HepG2 (cell line): ENCODE results near the gene PPP1CB. TPM values are rescaled to one million over a fixed set of nuclear protein-coding genes. Genes with fewer than 3 reads are reported as not detected.

Experiments used
- AKAP8 ChIP-seq: sonication (generic); formaldehyde crosslinking; IDR thresholded peaks from 2 replicates; pipeline ENCODE4 v1.5.1; 2020; ENCODE audit warnings: mild to moderate bottlenecking, missing genetic modification reagents
- CENPT ChIP-seq: sonication (generic); formaldehyde crosslinking; IDR thresholded peaks from 2 replicates; pipeline ENCODE4 v1.8.0; 2022; ENCODE audit warnings: low read depth, mild to moderate bottlenecking, moderate library complexity, missing genetic modification reagents
- CHD4 ChIP-seq: fragments of 200-600 bp; sonication (generic); IDR thresholded peaks from 2 replicates; pipeline ENCODE4 v1.7.0; 2017; ENCODE audit warnings: mild to moderate bottlenecking, low read length, borderline replicate concordance
- HDAC1 ChIP-seq: sonication (generic); formaldehyde crosslinking; IDR thresholded peaks from 2 replicates; pipeline ENCODE4 v1.5.1; 2020; ENCODE audit warnings: mild to moderate bottlenecking, missing genetic modification reagents
- HES4 ChIP-seq: sonication (generic); formaldehyde crosslinking; IDR thresholded peaks from 2 replicates; pipeline ENCODE4 v1.9.0; 2021; ENCODE audit warnings: mild to moderate bottlenecking, missing genetic modification reagents, borderline replicate concordance
- HMGA1 ChIP-seq: sonication (generic); formaldehyde crosslinking; conservative IDR thresholded peaks from 2 replicates; pipeline ENCODE4 v1.4.0; 2020; ENCODE audit warnings: missing genetic modification reagents
- ISL2 ChIP-seq: sonication (generic); formaldehyde crosslinking; IDR thresholded peaks from 2 replicates; pipeline ENCODE4 v1.5.0; 2020; ENCODE audit warnings: missing genetic modification reagents
- KDM5B ChIP-seq: sonication (generic); formaldehyde crosslinking; IDR thresholded peaks from 2 replicates; pipeline ENCODE4 v1.4.0; 2020; ENCODE audit warnings: missing genetic modification reagents, mild to moderate bottlenecking, borderline replicate concordance
- RAD21 ChIP-seq: fragments of 450-650 bp; formaldehyde crosslinking; IDR thresholded peaks from 2 replicates; pipeline ENCODE4 v1.5.0; 2020; ENCODE audit warnings: mild to moderate bottlenecking
- TBP ChIP-seq: sonication (generic); formaldehyde crosslinking; IDR thresholded peaks from 2 replicates; pipeline ENCODE4 v1.5.0; 2020; ENCODE audit warnings: missing genetic modification reagents
- TCF7 ChIP-seq: sonication (generic); IDR thresholded peaks from 2 replicates; pipeline ENCODE4 v1.6.1; 2016; ENCODE audit warnings: antibody characterized with exemption, low read depth
- U2AF1 ChIP-seq: fragments of 200-400 bp; formaldehyde crosslinking; optimal IDR thresholded peaks from 2 replicates; pipeline ENCODE3; 2017; ENCODE audit warnings: mild to moderate bottlenecking, low read depth, low read length
- ZFY ChIP-seq: sonication (generic); formaldehyde crosslinking; IDR thresholded peaks from 2 replicates; pipeline ENCODE4 v1.4.0; 2020; ENCODE audit warnings: missing genetic modification reagents
- ZNF432 ChIP-seq: sonication (generic); formaldehyde crosslinking; IDR thresholded peaks from 2 replicates; pipeline ENCODE4 v1.5.0; 2020; ENCODE audit warnings: missing genetic modification reagents, mild to moderate bottlenecking, borderline replicate concordance
- polyA plus RNA-seq, 8 experiments: library from polyadenylated mRNA; depleted of rRNA in 3 of 8; stranded (reverse) in 7 of 8; unstranded in 1 of 8; fragments of >200 nt; fragmentation: Illumina TruSeq in 4 of 8; extraction: Trizol in 4 of 8; gene quantifications; 2 replicates each; pipeline versions ENCODE4 v1.2.1 to v1.2.3, GENCODE V29; 2011 to 2016; ENCODE audit warnings: low read depth in 4 of 8, missing spikeins in 1 of 8, mixed read lengths in 1 of 8; ENCODE audit not compliant: insufficient read depth in 1 of 8
- total RNA-seq, 5 experiments: library from RNA; depleted of rRNA; stranded (reverse); fragments of >200 nt; fragmentation: Illumina TruSeq; extraction: Trizol; gene quantifications; 2 replicates each; pipeline ENCODE4 v1.2.3, GENCODE V29; 2016; ENCODE audit warnings: low read depth in 1 of 5
- TF ChIP-seq, protein P1 (sequence below): conservative IDR thresholded peaks from 2 replicates; pipeline ENCODE4 v1.6.1; 2018; ENCODE audit warnings: missing genetic modification reagents
- TF ChIP-seq, protein P2 (sequence below): fragments of 450-650 bp; IDR thresholded peaks from 2 replicates; pipeline ENCODE4 v1.6.1; 2016
- TF ChIP-seq, protein P3 (sequence below): sonication (generic); formaldehyde crosslinking; IDR thresholded peaks from 2 replicates; pipeline ENCODE4 v1.5.1; 2020; ENCODE audit warnings: missing genetic modification reagents, mild to moderate bottlenecking, borderline replicate concordance
- TF ChIP-seq, protein P4 (sequence below): sonication (generic); formaldehyde crosslinking; conservative IDR thresholded peaks from 2 replicates; pipeline ENCODE4 v1.8.0; 2022; ENCODE audit warnings: mild to moderate bottlenecking, moderate library complexity, missing genetic modification reagents
- TF ChIP-seq, protein P5 (sequence below): sonication (generic); formaldehyde crosslinking; IDR thresholded peaks from 2 replicates; pipeline ENCODE4 v1.5.0; 2020; ENCODE audit warnings: mild to moderate bottlenecking, missing genetic modification reagents, borderline replicate concordance
- TF ChIP-seq, protein P6 (sequence below): sonication (generic); formaldehyde crosslinking; IDR thresholded peaks from 2 replicates; pipeline ENCODE4 v1.4.0; 2020; ENCODE audit warnings: missing genetic modification reagents

The PPP1CB gene
- total and polyA plus RNA-seq, 2 of the 13 experiments (the other 11 are each of a cell fraction or from before 2014, with no cell fraction given): 46.9 to 109 TPM

DNA sequence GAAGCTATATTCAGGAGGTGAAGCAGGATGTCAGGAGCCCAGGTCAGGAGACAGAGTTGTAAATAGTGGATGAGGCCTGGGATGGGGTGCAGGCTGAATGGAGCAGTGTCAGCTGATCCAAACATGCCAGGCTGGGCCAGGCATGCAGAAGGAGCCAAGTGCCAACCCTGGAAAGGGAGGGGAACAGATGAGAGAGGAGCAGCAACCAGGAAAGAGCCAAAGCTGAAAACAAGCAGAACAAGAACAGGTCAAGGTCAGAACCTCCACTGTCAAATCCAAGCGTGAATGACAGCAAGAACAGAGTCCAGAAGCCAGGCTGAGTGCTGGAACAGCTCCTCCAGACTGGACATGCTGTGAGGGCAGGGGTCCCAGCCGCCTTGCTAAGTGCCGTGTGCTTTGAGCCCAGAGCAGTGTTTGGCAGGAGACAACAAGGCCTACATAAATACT, 49.2 kb upstream of the PPP1CB start (continued):
- TF ChIP-seq HDAC1 (CRISPR knock-in tag): no peak
- TF ChIP-seq, protein P1, sequence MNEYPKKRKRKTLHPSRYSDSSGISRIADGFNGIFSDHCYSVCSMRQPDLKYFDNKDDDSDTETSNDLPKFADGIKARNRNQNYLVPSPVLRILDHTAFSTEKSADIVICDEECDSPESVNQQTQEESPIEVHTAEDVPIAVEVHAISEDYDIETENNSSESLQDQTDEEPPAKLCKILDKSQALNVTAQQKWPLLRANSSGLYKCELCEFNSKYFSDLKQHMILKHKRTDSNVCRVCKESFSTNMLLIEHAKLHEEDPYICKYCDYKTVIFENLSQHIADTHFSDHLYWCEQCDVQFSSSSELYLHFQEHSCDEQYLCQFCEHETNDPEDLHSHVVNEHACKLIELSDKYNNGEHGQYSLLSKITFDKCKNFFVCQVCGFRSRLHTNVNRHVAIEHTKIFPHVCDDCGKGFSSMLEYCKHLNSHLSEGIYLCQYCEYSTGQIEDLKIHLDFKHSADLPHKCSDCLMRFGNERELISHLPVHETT (CRISPR knock-in tag): no peak
- no peak for TF ChIP-seq KDM5B
- TF ChIP-seq, protein P2, sequence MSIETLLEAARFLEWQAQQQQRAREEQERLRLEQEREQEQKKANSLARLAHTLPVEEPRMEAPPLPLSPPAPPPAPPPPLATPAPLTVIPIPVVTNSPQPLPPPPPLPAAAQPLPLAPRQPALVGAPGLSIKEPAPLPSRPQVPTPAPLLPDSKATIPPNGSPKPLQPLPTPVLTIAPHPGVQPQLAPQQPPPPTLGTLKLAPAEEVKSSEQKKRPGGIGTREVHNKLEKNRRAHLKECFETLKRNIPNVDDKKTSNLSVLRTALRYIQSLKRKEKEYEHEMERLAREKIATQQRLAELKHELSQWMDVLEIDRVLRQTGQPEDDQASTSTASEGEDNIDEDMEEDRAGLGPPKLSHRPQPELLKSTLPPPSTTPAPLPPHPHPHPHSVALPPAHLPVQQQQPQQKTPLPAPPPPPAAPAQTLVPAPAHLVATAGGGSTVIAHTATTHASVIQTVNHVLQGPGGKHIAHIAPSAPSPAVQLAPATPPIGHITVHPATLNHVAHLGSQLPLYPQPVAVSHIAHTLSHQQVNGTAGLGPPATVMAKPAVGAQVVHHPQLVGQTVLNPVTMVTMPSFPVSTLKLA: no peak
- TF ChIP-seq ZNF432: no peak
- TF ChIP-seq, protein P3, sequence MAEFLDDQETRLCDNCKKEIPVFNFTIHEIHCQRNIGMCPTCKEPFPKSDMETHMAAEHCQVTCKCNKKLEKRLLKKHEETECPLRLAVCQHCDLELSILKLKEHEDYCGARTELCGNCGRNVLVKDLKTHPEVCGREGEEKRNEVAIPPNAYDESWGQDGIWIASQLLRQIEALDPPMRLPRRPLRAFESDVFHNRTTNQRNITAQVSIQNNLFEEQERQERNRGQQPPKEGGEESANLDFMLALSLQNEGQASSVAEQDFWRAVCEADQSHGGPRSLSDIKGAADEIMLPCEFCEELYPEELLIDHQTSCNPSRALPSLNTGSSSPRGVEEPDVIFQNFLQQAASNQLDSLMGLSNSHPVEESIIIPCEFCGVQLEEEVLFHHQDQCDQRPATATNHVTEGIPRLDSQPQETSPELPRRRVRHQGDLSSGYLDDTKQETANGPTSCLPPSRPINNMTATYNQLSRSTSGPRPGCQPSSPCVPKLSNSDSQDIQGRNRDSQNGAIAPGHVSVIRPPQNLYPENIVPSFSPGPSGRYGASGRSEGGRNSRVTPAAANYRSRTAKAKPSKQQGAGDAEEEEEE (CRISPR knock-in tag): no peak
- TF ChIP-seq, protein P4, sequence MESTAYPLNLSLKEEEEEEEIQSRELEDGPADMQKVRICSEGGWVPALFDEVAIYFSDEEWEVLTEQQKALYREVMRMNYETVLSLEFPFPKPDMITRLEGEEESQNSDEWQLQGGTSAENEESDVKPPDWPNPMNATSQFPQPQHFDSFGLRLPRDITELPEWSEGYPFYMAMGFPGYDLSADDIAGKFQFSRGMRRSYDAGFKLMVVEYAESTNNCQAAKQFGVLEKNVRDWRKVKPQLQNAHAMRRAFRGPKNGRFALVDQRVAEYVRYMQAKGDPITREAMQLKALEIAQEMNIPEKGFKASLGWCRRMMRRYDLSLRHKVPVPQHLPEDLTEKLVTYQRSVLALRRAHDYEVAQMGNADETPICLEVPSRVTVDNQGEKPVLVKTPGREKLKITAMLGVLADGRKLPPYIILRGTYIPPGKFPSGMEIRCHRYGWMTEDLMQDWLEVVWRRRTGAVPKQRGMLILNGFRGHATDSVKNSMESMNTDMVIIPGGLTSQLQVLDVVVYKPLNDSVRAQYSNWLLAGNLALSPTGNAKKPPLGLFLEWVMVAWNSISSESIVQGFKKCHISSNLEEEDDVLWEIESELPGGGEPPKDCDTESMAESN (CRISPR knock-in tag): peak; percentile 55; the same call in 1 of the 2 replicates
- no peak for TF ChIP-seq U2AF1
- no peak for TF ChIP-seq RAD21 (CRISPR knock-in tag)
- no peak for TF ChIP-seq CHD4
- TF ChIP-seq TBP (CRISPR knock-in tag): no peak
- TF ChIP-seq, protein P5, sequence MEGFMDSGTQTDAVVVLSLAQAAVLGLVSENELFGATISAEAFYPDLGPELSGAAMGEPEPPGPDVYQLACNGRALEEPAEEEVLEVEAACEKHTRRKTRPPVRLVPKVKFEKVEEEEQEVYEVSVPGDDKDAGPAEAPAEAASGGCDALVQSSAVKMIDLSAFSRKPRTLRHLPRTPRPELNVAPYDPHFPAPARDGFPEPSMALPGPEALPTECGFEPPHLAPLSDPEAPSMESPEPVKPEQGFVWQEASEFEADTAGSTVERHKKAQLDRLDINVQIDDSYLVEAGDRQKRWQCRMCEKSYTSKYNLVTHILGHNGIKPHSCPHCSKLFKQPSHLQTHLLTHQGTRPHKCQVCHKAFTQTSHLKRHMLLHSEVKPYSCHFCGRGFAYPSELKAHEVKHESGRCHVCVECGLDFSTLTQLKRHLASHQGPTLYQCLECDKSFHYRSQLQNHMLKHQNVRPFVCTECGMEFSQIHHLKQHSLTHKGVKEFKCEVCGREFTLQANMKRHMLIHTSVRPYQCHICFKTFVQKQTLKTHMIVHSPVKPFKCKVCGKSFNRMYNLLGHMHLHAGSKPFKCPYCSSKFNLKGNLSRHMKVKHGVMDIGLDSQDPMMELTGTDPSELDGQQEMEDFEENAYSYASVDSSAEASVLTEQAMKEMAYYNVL (CRISPR knock-in tag): no peak
- TF ChIP-seq HMGA1 (CRISPR knock-in tag): no peak
- TF ChIP-seq, protein P6, sequence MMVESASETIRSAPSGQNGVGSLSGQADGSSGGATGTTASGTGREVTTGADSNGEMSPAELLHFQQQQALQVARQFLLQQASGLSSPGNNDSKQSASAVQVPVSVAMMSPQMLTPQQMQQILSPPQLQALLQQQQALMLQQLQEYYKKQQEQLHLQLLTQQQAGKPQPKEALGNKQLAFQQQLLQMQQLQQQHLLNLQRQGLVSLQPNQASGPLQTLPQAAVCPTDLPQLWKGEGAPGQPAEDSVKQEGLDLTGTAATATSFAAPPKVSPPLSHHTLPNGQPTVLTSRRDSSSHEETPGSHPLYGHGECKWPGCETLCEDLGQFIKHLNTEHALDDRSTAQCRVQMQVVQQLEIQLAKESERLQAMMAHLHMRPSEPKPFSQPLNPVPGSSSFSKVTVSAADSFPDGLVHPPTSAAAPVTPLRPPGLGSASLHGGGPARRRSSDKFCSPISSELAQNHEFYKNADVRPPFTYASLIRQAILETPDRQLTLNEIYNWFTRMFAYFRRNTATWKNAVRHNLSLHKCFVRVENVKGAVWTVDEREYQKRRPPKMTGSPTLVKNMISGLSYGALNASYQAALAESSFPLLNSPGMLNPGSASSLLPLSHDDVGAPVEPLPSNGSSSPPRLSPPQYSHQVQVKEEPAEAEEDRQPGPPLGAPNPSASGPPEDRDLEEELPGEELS (CRISPR knock-in tag): no peak
- TF ChIP-seq AKAP8 (CRISPR knock-in tag): no peak
- TF ChIP-seq HES4 (CRISPR knock-in tag): no peak
- peak; percentile 18; the same call in 1 of the 2 replicates for TF ChIP-seq ZFY
- TF ChIP-seq TCF7: no peak
- no peak for TF ChIP-seq CENPT (CRISPR knock-in tag)
- no peak for TF ChIP-seq ISL2 (CRISPR knock-in tag)
